Endometrial microvascular endothelial cells (primary cell): ENCODE measurements around the gene STT3B. TPM values are rescaled to one million over a fixed set of nuclear protein-coding genes. Genes with fewer than 3 reads are reported as not detected.

Experiments
- in situ Hi-C: cut with HindIII; loops from 2 replicates; pipeline ENCODE4 v1.10.0; 2017; ENCODE audit warnings: low sequenced_read_pairs, low pct_unique_long_range_greater_than_20kb; ENCODE audit errors: inconsistent ontology term
- total RNA-seq: library from RNA; depleted of rRNA; stranded (reverse); fragments of >200 nt; gene quantifications from one replicate; pipeline ENCODE4 v1.2.3, GENCODE V29; 2015; ENCODE audit errors: inconsistent ontology term

STT3B gene
- total RNA-seq, 1 donor from 2014 or later: 139 TPM

GRCh38 chr3:31622636-31623288, 90.0 kb downstream of the STT3B start:
- in situ Hi-C loops: no loop called here

GRCh38 chr3:31624083-31624709, 91.5 kb downstream of the STT3B start:
- in situ Hi-C loops: no loop called here

GRCh38 chr3:31625358-31625757, 92.6 kb downstream of the STT3B start:
- in situ Hi-C loops: no loop called here

GRCh38 chr3:31629054-31629453, 96.3 kb downstream of the STT3B start:
- in situ Hi-C loops: no loop called here

GRCh38 chr3:31634476-31634875, 101.8 kb downstream of the STT3B start:
- in situ Hi-C loops: no loop called here

- in situ Hi-C loops: no loop called here
Measured at GRCh38 chr3:31635545-31635944, 102.8 kb downstream of the STT3B start.

GRCh38 chr3:31636049-31636448, 103.3 kb downstream of the STT3B start:
- in situ Hi-C loops: no loop called here

- in situ Hi-C loops: no loop called here
Measured at GRCh38 chr3:31636694-31637442, 104.1 kb downstream of the STT3B start.

GRCh38 chr3:31639828-31640227, 107.1 kb downstream of the STT3B start:
- in situ Hi-C loops: no loop called here

- in situ Hi-C loops: no loop called here
Measured at GRCh38 chr3:31645256-31645655, 112.5 kb downstream of the STT3B start.

- in situ Hi-C loops: no loop called here
Measured at GRCh38 chr3:31648286-31648968, 115.7 kb downstream of the STT3B start.

GRCh38 chr3:31652296-31652695, 119.6 kb downstream of the STT3B start:
- in situ Hi-C loops: no loop called here

GRCh38 chr3:31653464-31653863, 120.7 kb downstream of the STT3B start:
- in situ Hi-C loops: no loop called here

GRCh38 chr3:31654998-31655397, 122.3 kb downstream of the STT3B start:
- in situ Hi-C loops: no loop called here

GRCh38 chr3:31659246-31659645, 126.5 kb downstream of the STT3B start:
- in situ Hi-C loops: no loop called here

- in situ Hi-C loops: no loop called here
Measured at GRCh38 chr3:31661286-31661685, 128.6 kb downstream of the STT3B start.

GRCh38 chr3:31661993-31662670, 129.4 kb downstream of the STT3B start:
- in situ Hi-C loops: no loop called here

- in situ Hi-C loops: no loop called here
Measured at GRCh38 chr3:31664031-31664430, 131.3 kb downstream of the STT3B start.

GRCh38 chr3:31667582-31667981, 134.9 kb downstream of the STT3B start:
- in situ Hi-C loops: no loop called here
